Activated CD4-positive, alpha-beta memory T cell treated with anti-CD3 and anti-CD28 coated beads for 36 hours (primary cell): ENCODE measurements around the gene SIK3. TPM values are rescaled to one million over a fixed set of nuclear protein-coding genes. Genes with fewer than 3 reads are reported as not detected.
A peak's percentile ranks its signal among the peaks of the same experiment; 100 is the strongest.
"Not testable (repeated sequence)": the region's sequence is repeated elsewhere in the genome, so short reads cannot be mapped to it uniquely, and the experiment has no call there.

Source experiments
- CTCF ChIA-PET: fragments of 350-600 bp; sonication (Branson Sonifier 250); formaldehyde crosslinking; loops from one replicate; lab custom pipeline; 2021; ENCODE audit warnings: antibody characterized with exemption, inconsistent platforms; lab: Charles Lee
- POLR2A ChIA-PET: fragments of 350-600 bp; sonication (Branson Sonifier 250); formaldehyde crosslinking; loops from one replicate; lab custom pipeline; 2021; ENCODE audit warnings: antibody characterized with exemption; lab: Charles Lee
- DNase-seq: peaks from one replicate; pipeline ENCODE4 v3.0.0-alpha.2; 2020
- H3K27ac Mint-ChIP-seq: one replicate; pipeline ENCODE4 v1.8.0; 2021; ENCODE audit warnings: mixed read lengths
- H3K27me3 Mint-ChIP-seq: one replicate; pipeline ENCODE4 v1.8.0; 2021; ENCODE audit warnings: mixed read lengths
- H3K36me3 Mint-ChIP-seq: one replicate; pipeline ENCODE4 v1.8.0; 2021; ENCODE audit warnings: mixed read lengths
- H3K4me1 Mint-ChIP-seq: one replicate; pipeline ENCODE4 v1.8.0; 2021; ENCODE audit warnings: low read depth, mixed read lengths
- H3K4me3 Mint-ChIP-seq: one replicate; pipeline ENCODE4 v1.8.0; 2021; ENCODE audit warnings: mild to moderate bottlenecking, mixed read lengths
- H3K9me3 Mint-ChIP-seq: one replicate; pipeline ENCODE4 v1.8.0; 2021; ENCODE audit warnings: mixed read lengths
- intact Hi-C: fragments of 100-400 bp; cut with micrococcal nuclease; formaldehyde crosslinking; loops from one replicate; pipeline ENCODE4 v1.15.1; 2023
- total RNA-seq, 2 experiments: library from RNA; stranded (reverse); gene quantifications; one replicate each; pipeline ENCODE4 v1.2.3, GENCODE V29; 2021

SIK3 gene
- total RNA-seq, 2 experiments from 2014 or later: 26.1 to 26.2 TPM

DNA sequence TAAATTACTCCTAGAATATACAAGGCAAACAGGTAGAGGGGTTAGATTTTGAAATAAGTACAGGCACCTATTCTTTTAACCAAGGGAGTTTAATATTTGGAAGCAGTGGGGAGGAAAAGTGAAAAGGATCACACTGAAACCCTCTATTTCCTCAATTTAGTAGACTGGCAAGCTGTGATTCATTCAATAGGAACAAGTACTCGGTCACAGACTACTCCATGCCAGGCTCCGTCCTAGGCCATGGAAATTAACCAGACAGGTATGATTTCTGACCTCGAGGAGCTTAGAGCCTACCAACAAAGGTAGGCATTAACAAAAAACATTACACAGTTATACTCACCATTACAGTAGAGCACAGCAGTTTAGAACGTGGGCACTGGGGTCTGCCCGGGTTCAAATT is 40.9 kb downstream of the SIK3 start:
- Mint-ChIP-seq H3K27ac (no peak overlapping the region), H3K36me3 (peaks cover 4% of the 10 kb centered on the region), H3K27me3 (no peaks in the 10 kb centered on the region), H3K4me3 (no peak overlapping the region), H3K9me3 (no peaks in the 10 kb centered on the region), H3K4me1 (peaks cover 46% of the 10 kb centered on the region)
- CTCF ChIA-PET: no interaction called here
- DNase-seq: no peak
- intact Hi-C loops: no loop called here
- POLR2A ChIA-PET: no interaction called here

DNA sequence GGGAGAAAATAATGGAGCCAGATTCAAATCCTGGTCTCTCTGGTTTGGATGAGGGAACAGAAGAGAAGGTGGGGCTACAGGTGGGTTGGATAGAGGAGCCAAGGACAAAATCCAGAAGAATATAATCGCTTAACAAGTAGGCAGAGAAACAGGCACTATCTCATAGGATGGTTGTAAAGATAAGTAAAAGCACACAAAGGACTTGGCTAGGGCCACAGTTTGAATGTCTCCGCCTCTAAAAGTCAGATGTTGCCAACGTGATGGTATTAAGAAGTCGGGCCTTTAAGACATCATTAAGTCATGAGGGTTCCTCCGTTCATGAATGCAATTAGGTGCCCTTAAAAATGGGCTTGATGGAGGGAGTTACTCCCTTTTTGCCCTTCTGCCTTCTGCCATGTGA is 42.8 kb downstream of the SIK3 start:
- Mint-ChIP-seq H3K27me3 (no peaks in the 10 kb centered on the region), H3K4me3 (no peak overlapping the region), H3K36me3 (peaks cover 7% of the 10 kb centered on the region), H3K4me1 (peaks cover 32% of the 10 kb centered on the region), H3K9me3 (no peaks in the 10 kb centered on the region), H3K27ac (no peak overlapping the region)
- ChIA-PET CTCF (no interaction called here), POLR2A (no interaction called here)
- no peak for DNase-seq
- intact Hi-C loops: no loop called here

DNA sequence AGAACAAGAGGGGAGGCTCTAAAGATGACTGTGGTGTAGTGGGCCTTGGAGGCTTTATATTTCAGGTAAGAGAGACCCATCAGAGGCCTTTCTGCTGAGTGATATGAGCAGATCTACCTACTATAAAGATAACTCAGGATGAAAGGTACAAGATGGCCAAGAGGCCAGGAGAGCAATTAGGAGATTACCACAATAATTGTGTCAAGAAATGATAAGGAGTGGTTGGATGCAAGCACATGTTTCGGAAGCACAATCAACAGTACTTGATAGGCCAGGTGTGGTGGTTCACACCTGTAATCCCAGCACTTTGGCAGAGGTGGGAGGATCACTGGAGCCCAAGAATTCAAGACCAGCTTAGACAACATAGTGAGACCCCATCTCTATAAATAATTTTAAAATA is 43.8 kb downstream of the SIK3 start:
- no peak overlapping the region for H3K4me3 Mint-ChIP-seq
- H3K4me1 Mint-ChIP-seq: peaks cover 23% of the 10 kb centered on the region
- no peaks in the 10 kb centered on the region for H3K9me3 Mint-ChIP-seq
- DNase-seq: no peak
- intact Hi-C loops: no loop called here
- CTCF ChIA-PET: interaction anchor here (1.6 kb wide), 1 partner anchor 218 kb away, joined by 3 read pairs; no protein-coding TSS in a partner anchor
- POLR2A ChIA-PET: no interaction called here
- H3K27ac Mint-ChIP-seq: no peak overlapping the region
- H3K36me3 Mint-ChIP-seq: peaks cover 6% of the 10 kb centered on the region
- H3K27me3 Mint-ChIP-seq: no peaks in the 10 kb centered on the region

DNA sequence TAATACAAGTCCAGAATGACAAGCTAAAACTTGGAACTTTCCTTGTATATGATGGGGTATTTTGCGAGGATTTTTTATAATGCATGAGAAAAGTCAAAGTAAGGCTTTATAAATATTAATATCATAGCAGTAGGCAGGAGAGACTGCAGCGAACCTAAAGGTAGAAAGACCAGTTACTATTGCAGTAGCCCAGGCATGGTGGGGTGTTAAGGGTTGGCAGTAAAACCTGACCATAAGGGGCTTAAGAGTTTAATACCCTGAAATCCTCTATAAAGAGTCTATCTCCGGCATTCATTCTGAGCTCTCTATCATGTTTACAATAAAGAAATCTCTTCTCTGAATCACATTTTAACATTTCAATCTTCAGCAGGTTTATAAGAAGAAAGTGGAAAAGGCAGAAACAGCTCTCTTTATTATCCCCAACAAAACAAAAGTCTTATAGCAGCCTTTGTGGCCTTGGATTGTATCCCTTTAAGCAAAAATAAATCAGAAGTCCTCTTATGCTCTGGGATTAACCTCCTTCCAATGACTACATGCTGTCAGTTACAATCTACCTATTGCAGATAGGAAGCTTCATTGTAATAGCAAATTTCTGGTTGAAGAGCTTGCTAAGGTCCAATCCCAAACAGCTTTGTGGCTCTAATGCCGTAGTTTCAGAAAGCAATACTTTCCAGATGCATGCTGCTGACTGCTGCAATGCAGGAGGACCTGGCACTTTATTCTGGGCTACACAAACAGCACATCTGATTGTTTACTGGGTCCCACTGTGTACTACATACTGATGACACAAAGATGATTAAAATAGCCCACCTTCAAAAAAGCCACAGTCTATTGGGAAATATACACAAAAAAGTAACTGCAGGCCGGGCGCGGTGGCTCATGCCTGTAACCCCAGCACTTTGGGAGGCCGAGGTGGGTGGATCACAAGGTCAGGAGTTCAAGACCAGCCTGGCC is 45.8 kb downstream of the SIK3 start:
- CTCF ChIA-PET: interaction anchor here (0.6 to 1.7 kb wide), 4 partner anchors 10 to 94 kb away, joined by 3 to 4 read pairs (median 3); no protein-coding TSS in a partner anchor
- peaks cover 12% of the 10 kb centered on the region for H3K4me1 Mint-ChIP-seq
- no peaks in the 10 kb centered on the region for H3K9me3 Mint-ChIP-seq
- intact Hi-C loops: no loop called here
- POLR2A ChIA-PET: interaction anchor here (0.6 kb wide), 1 partner anchor 163 kb away, joined by 3 read pairs; no protein-coding TSS in a partner anchor
- H3K27ac Mint-ChIP-seq: no peak overlapping the region
- H3K36me3 Mint-ChIP-seq: peaks cover 6% of the 10 kb centered on the region
- no peak for DNase-seq
- H3K4me3 Mint-ChIP-seq: no peak overlapping the region
- H3K27me3 Mint-ChIP-seq: no peaks in the 10 kb centered on the region

DNA sequence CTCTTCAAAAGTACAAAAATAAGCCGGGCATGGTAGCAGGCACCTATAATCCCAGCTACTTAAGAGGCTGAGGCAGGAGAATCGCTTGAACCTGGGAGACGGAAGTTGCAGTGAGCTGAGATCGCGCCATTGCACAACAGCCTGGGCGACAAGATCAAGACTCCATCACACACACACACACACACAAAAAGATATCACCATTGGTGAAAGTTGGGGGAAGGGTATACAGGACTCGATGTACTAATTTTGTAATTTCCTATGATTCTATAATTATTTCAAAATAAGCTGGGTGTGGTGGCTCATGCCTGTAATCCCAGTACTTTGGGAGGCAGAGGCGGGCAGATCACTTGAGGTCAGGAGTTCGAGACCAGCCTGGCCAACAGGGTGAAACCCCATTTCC is 48.1 kb downstream of the SIK3 start:
- H3K4me1 Mint-ChIP-seq: peaks cover 23% of the 10 kb centered on the region
- H3K36me3 Mint-ChIP-seq, H3K9me3 Mint-ChIP-seq, H3K27me3 Mint-ChIP-seq, DNase-seq, H3K4me3 Mint-ChIP-seq, intact Hi-C loops, POLR2A ChIA-PET, H3K27ac Mint-ChIP-seq: not testable (repeated sequence)
- CTCF ChIA-PET: interaction anchor here (1.7 kb wide), 1 partner anchor 13 kb away, joined by 4 read pairs; no protein-coding TSS in a partner anchor

DNA sequence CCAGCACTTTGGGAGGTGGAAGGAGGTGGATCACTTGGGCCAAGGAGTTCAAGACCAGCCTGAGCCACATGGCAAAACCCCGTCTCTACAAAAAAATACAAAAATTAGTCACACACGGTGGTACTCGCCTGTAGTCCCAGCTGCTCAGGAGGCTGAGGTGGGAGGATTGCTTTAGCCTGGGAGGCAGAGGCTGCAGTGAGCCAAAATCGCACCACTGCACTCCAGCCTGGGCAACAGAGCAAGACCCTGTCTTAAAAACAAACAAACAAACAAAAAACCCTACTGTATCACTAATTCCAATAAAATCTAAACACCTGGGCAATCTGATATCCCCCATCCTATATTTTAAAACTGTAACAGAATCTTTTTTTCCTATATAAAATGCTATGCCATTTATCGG is 51.6 kb downstream of the SIK3 start:
- H3K36me3 Mint-ChIP-seq, intact Hi-C loops, DNase-seq, POLR2A ChIA-PET, H3K27me3 Mint-ChIP-seq, H3K9me3 Mint-ChIP-seq, H3K27ac Mint-ChIP-seq, CTCF ChIA-PET, H3K4me3 Mint-ChIP-seq: not testable (repeated sequence)
- H3K4me1 Mint-ChIP-seq: peaks cover 48% of the 10 kb centered on the region

DNA sequence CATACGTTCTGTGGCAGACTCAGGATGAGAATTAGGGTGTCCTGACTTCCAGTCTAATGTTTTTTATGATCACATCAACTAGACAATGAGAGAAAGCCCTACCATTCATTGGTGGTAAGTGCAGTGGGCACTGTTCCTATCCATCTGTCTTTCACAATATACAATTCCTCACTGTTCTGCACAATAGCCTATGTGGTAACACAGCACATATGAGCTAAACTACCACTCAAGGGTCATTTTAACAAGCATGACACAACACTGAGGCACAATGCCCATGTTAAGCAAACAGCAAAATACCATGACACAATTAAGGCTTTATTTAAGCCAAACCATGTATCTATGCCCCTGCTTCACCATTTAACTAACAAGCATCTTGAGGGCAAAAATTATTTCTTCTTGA is 52.3 kb downstream of the SIK3 start:
- CTCF ChIA-PET: no interaction called here
- Mint-ChIP-seq H3K4me1 (peaks cover 53% of the 10 kb centered on the region), H3K9me3 (no peaks in the 10 kb centered on the region), H3K36me3 (peaks cover 5% of the 10 kb centered on the region), H3K27ac (no peak overlapping the region), H3K27me3 (no peaks in the 10 kb centered on the region), H3K4me3 (no peak overlapping the region)
- DNase-seq: no peak
- POLR2A ChIA-PET: interaction anchor here (0.6 to 1.4 kb wide), 2 partner anchors 17 to 35 kb away, joined by 4 read pairs; no protein-coding TSS in a partner anchor
- intact Hi-C loops: no loop called here

DNA sequence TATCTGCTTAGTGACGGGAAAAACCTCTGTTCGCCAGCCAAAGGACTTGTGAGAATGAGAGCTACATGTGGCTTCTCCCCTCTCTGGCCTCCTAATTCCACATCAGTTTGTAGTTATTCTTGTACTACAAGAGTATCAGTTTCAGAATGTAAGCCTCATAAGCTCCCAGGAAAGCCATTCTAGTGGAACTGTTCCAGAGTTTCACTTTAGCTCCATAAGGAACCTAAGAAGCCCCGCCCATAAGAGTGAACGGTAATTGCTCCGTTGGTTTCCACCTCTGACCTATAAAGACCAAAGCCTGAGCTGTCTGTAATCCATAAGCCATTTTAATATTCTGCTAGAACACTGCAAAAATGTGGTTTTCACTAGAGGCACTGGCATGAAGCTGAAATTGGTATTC is 53.0 kb downstream of the SIK3 start:
- Mint-ChIP-seq H3K27ac (no peak overlapping the region), H3K9me3 (no peaks in the 10 kb centered on the region), H3K27me3 (no peaks in the 10 kb centered on the region), H3K36me3 (peaks cover 1% of the 10 kb centered on the region), H3K4me1 (peaks cover 59% of the 10 kb centered on the region), H3K4me3 (no peak overlapping the region)
- intact Hi-C loops: no loop called here
- POLR2A ChIA-PET: interaction anchor here (0.6 to 1.4 kb wide), 3 partner anchors 18 to 53 kb away, joined by 3 to 4 read pairs (median 4); partner anchors contain the start of gene SIK3
- no peak for DNase-seq
- CTCF ChIA-PET: interaction anchor here (0.7 kb wide), 1 partner anchor 50 kb away, joined by 3 read pairs; no protein-coding TSS in a partner anchor

DNA sequence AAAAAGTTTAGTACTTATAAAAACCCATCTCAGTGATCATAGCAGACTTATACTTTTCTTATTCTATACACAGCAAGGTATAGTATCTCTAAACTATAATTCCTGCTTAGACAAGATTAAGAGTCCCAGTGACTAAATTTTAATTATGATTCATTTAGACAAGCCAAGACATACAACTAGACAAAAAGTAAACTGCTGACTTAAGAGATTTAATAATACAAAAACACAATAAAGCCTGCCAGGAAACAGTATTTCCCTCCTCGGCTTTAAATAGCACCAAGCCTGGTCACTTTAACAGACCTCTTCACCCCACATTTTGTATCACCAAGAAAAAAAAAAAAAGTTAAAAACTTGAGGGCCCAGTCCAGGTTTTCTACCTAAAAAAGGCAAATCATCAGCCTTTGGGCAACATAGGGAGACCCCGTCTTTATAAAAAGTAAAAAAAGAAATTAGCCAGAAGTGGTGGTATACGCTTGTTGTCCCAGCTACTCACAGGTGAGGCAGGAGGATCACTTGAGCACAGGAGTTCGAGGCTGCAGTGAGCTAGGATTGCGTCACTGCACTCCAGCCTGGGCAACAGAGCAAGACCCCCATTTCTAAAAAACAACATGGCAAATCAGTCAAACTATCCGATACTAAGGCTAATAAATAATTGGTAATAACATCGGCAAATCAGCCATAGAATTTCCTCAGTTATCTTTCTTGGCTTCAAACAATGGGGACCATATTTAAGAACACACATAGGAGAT is 53.8 kb downstream of the SIK3 start:
- POLR2A ChIA-PET: interaction anchor here (1.0 to 1.4 kb wide), 2 partner anchors 19 to 53 kb away, joined by 3 to 4 read pairs; partner anchors contain the start of gene SIK3
- H3K4me3 Mint-ChIP-seq: no peak overlapping the region
- peaks cover 1% of the 10 kb centered on the region for H3K36me3 Mint-ChIP-seq
- H3K4me1 Mint-ChIP-seq: peaks cover 66% of the 10 kb centered on the region
- no peaks in the 10 kb centered on the region for H3K9me3 Mint-ChIP-seq
- CTCF ChIA-PET: interaction anchor here (0.7 kb wide), 1 partner anchor 51 kb away, joined by 3 read pairs; no protein-coding TSS in a partner anchor
- DNase-seq: no peak
- H3K27ac Mint-ChIP-seq: no peak overlapping the region
- H3K27me3 Mint-ChIP-seq: no peaks in the 10 kb centered on the region
- intact Hi-C loops: no loop called here

DNA sequence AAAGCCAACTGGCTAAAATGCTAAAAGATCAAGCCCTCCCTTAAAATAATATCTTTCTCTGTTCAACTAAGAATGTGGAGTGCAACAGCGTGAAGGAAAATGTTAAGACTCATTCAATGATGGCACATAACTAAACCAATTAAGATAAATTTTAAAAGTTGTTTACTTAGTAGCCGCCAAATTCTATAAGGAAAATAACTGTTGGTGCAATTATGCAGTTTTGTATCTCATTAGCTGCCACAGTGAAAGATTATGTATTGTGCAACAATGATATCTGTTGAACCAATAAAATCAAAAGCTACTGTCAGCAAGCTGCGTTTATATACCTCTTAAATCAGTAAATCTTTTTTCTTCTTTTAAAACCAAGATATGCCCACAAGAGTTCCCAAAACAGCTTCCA is 55.5 kb downstream of the SIK3 start:
- CTCF ChIA-PET: interaction anchor here (0.8 to 1.2 kb wide), 3 partner anchors 21 to 96 kb away, joined by 3 to 4 read pairs (median 4); no protein-coding TSS in a partner anchor
- Mint-ChIP-seq H3K4me1 (peaks cover 74% of the 10 kb centered on the region), H3K9me3 (no peaks in the 10 kb centered on the region), H3K27me3 (no peaks in the 10 kb centered on the region), H3K36me3 (peaks cover 1% of the 10 kb centered on the region), H3K27ac (no peak overlapping the region), H3K4me3 (no peak overlapping the region)
- no peak for DNase-seq
- POLR2A ChIA-PET: interaction anchor here (0.8 to 0.9 kb wide), 3 partner anchors 16 to 47 kb away, joined by 3 read pairs; no protein-coding TSS in a partner anchor
- intact Hi-C loops: no loop called here

DNA sequence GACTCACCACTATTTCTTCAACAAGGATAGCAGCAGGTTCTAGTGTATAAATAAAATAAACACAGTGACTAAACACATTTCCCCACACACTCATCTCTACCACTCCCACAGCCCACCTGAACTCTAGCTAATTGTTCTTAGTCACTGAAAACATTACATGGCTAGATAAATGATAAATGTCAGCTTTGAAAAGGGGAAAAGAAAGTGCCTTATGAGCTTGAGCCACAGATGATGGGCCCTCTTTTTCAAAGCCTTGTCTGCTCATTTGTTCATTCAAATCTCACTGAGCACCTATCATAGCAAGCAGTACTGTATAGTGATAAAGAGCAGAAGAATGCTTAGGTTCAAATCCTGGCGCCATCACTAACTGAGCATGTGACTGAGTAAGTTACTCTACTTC is 58.3 kb downstream of the SIK3 start:
- Mint-ChIP-seq H3K27me3 (no peaks in the 10 kb centered on the region), H3K4me1 (peaks cover 75% of the 10 kb centered on the region), H3K36me3 (no peaks in the 10 kb centered on the region), H3K27ac (no peak overlapping the region), H3K4me3 (no peak overlapping the region), H3K9me3 (no peaks in the 10 kb centered on the region)
- CTCF ChIA-PET: interaction anchor here (0.9 to 2.8 kb wide), 10 partner anchors 15 to 204 kb away, joined by 3 to 9 read pairs (median 4); no protein-coding TSS in a partner anchor
- POLR2A ChIA-PET: interaction anchor here (0.9 to 1.3 kb wide), 7 partner anchors 13 to 110 kb away, joined by 3 to 10 read pairs (median 6); no protein-coding TSS in a partner anchor
- intact Hi-C loops: loop anchor here (1.0 to 2.0 kb wide), 2 partner anchors 13 to 23 kb away; no protein-coding TSS in a partner anchor
- DNase-seq: peak; percentile 59
